VCaP (cell line): Measurements from ENCODE around the gene SAFB.

Source experiments
- H3K27ac ChIP-seq: fragments of 450-650 bp; 2 replicates; pipeline ENCODE4 v1.5.1; 2017
- TF ChIP-seq, protein P1 (sequence below): fragments of 450-650 bp; conservative IDR thresholded peaks from 2 replicates; pipeline ENCODE4 v1.5.1; 2017; ENCODE audit warnings: mild to moderate bottlenecking, moderate library complexity

SAFB gene

DNA sequence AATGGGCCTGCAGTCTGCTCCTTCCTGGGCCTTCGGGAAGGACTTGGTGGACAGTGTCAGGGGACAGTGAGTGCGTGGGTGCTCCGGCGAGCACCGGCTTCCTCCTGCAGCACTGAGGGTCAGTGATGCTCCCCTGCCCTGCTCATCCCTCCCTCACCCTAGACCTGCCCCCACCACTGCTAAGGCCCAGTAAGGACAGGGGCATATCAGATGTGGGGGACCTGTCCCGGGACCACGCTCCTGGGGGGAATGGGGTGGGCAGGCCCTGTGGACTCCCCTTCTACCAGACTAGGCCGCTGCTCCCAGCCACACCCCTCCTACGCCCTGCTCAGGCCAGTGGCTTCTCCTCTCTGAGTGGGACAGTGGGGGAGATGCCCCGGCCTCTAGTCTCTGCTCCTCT lies 54.3 kb downstream of the SAFB start:
- no peak overlapping the region for H3K27ac ChIP-seq

DNA sequence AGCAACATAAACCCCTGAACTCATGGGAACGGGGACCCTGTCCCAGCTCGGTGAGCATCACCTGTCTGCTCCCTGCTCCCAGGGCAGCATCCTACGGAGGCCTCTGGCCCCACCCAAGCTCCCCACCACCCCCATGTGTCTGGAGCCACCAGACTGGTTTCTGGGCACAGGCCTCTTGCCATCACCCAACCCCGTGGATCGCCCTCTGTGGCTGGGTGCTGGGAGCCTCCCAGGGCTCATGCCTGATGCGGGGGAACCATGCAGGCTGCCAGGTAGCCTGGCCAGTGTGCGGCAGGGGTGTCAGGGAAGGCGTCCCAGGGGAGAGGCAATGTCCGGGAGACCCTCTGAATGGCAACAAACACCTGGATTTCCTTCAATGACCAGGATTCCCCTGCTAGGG lies 54.7 kb downstream of the SAFB start:
- TF ChIP-seq, protein P1, sequence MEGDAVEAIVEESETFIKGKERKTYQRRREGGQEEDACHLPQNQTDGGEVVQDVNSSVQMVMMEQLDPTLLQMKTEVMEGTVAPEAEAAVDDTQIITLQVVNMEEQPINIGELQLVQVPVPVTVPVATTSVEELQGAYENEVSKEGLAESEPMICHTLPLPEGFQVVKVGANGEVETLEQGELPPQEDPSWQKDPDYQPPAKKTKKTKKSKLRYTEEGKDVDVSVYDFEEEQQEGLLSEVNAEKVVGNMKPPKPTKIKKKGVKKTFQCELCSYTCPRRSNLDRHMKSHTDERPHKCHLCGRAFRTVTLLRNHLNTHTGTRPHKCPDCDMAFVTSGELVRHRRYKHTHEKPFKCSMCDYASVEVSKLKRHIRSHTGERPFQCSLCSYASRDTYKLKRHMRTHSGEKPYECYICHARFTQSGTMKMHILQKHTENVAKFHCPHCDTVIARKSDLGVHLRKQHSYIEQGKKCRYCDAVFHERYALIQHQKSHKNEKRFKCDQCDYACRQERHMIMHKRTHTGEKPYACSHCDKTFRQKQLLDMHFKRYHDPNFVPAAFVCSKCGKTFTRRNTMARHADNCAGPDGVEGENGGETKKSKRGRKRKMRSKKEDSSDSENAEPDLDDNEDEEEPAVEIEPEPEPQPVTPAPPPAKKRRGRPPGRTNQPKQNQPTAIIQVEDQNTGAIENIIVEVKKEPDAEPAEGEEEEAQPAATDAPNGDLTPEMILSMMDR: no peak
- no peak overlapping the region for H3K27ac ChIP-seq

More for the DNA sequence above, 54.3 kb downstream of the SAFB start:
- TF ChIP-seq, protein P1: no peak

DNA sequence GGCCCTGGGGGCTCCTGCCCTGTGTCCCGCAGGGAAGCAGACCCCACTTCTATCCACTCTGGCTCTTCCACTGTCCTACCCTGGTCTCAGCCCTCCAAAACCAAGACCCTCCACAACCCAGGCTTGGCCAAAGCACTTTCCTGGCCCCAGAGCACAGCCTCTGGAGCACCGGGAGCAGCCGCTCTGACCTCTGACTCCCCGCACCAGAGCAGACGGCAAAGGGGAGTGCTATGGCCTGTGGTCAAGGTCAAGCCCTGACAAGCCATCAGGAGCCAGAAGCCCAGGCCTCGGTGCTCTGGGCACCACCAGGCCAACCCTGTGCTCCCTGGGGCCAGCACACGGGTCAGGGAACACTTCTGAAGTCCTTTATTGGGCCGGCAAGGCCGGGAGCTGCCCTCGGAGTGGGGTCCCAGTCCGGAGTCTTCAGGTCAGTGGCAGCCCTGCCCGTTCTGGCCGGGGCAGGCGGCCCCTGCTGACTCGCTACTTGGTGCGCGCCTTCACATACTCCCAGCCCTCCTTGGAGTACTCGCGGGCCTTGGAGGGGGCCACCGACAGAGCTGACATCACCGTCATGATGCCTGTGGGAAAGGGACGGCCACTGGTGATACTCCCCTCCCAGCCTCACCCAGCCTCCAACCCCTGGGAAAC lies 55.3 kb downstream of the SAFB start:
- TF ChIP-seq, protein P1: no peak
- H3K27ac ChIP-seq: no peak overlapping the region

DNA sequence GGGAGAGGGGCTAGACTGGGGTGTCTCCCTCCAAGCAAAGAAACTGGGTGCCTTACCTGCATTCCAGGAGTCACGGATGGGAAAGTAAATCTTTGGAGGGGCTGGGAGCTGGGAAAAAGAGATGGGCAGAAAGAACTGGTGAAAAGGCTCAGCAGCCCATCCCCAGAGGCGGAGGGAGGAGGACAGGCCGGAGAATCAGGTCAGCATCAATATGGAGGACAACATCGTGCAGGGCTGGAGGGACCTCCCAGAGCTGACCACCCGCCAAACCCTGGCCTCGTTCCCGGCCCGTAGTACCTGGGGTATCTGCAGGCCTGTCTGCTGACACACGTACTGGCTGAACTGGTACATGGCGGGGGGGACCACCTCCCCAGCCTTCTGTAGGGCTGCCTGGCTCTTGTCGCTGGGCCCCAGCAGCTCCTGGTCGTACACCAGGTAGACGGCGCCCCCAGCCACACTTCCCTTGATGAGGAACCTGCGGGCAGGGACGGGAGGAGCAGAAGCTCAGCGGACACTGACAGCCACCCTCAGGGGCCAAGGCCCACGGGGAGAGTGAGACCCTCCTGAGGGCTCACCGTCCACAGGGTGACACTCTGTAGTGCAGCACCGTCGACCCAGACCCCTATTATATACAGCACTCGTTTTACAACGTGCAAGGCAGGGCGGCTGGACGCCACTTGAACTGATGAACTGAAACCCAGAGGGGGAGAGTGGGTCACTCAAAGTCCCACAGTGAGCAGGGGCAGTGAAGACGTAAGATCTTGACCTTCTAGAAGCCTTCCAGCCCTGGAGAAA lies 56.6 kb downstream of the SAFB start:
- H3K27ac ChIP-seq: peak overlapping the region; percentile 73
- TF ChIP-seq, protein P1: no peak

DNA sequence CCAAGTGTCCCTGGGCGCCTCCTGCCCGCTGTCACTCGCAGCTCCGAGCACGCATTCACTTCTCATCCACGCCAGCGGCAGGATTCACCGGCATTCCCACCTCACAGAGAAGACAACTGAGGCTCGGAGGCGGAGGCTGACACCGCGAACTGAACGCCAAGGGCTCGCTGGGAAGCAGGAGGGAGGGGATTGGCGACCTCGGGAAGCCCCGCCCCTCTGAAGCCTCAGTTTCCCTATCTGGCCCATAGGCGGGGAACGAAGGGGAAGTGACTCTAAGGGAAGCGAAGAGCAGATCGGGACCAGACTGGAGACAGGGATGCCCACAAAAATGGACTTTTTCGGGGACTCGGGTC lies 57.2 kb downstream of the SAFB start:
- peak overlapping the region; percentile 73 for H3K27ac ChIP-seq
- TF ChIP-seq, protein P1: no peak

GRCh38 chr19:5680437-5681368 lies 57.8 kb downstream of the SAFB start, which contains the start of the genes HSD11B1L and MICOS13:
TSS of gene HSD11B1L (plus strand) at chr19:5681027. CDS start at chr19:5684833, 3,806 bp downstream.
TSS of gene MICOS13 (minus strand) at chr19:5680516. CDS start at chr19:5680486, 30 bp downstream.
- TF ChIP-seq, protein P1: no peak
- H3K27ac ChIP-seq: peak within 1 kb of the TSS; percentile 73
